T-helper 2 cell (primary cell): Measurements from ENCODE around the gene PKMYT1.
"Not testable (repeated sequence)": the region's sequence is repeated elsewhere in the genome, so short reads cannot be mapped to it uniquely, and the experiment has no call there.

ENCODE experiments used
- DNase-seq, 5 experiments: peaks; one replicate each; pipeline versions ENCODE4 v3.0.0 to v3.0.0-alpha.2; 2012 to 2022

PKMYT1 gene

DNA sequence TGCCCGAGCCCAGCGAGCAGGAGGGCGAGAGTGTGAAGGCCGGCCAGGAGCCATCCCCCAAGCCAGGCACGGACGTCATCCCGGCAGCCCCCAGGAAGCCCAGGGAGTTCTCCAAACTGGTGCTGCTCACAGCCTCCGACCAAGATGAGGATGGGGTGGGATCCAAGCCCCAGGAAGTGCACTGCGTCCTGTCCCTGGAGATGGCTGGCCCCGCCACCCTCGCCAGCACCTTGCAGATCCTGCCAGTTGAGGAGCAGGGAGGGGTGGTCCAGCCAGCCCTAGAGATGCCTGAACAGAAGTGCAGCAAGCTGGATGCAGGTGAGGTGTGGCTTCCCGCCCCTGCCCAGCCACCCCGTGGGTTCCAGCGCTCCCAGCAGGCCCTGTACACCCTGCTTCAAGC lies 50.6 kb downstream of the PKMYT1 start:
- no peak for DNase-seq

GRCh38 chr16:2928796-2929195 lies 51.5 kb downstream of the PKMYT1 start:
- DNase-seq, result no peak

- DNase-seq, result not testable (repeated sequence)
Observed at GRCh38 chr16:2928151-2928550, 52.1 kb downstream of the PKMYT1 start.

DNA sequence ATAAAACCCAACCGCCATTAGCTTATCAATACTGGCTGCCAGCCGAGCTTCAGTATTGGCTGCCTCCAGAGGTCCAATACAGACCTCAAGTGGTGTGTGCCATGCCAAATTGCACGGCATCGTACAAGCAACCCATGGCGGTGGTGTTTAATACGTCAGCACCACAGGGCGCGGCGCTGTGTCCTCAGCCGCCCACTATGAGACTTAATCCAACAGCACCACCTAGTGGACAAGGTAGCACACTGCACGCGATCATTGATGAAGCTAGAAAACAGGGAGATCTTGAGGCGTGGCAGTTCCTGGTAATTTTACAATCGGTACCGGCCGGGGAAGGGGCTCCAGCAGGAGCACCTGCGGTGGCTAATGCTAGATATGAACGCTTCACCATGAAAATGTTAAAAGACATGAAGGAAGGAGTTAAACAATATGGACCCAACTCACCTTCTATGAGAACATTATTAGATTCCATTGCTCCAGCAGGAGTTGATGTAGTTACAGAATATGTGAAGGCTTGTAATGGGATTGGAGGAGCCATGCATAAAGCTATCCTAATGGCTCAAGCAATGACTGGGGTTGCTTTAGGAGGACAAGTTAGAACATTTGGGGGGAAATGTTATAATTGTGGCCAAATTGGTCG lies 53.1 kb downstream of the PKMYT1 start:
- peak; percentile 65 to 89 (median 81) for DNase-seq

DNA sequence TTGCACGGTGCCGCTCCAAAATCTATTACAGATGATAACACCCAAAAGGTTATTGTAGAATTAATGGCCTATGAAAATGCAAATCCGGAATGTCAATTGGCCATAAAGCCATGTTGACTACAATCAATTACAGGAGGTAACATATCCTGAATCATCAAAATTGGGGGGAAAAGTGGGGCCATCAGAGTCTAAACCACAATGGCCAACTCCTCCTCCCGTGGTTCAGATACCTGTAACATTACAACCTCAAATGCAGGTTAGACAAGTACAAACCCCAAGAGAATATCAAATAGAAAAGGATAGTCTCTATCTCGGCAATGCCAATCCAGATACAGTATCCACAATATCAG lies 53.6 kb downstream of the PKMYT1 start:
- no peak for DNase-seq

DNA sequence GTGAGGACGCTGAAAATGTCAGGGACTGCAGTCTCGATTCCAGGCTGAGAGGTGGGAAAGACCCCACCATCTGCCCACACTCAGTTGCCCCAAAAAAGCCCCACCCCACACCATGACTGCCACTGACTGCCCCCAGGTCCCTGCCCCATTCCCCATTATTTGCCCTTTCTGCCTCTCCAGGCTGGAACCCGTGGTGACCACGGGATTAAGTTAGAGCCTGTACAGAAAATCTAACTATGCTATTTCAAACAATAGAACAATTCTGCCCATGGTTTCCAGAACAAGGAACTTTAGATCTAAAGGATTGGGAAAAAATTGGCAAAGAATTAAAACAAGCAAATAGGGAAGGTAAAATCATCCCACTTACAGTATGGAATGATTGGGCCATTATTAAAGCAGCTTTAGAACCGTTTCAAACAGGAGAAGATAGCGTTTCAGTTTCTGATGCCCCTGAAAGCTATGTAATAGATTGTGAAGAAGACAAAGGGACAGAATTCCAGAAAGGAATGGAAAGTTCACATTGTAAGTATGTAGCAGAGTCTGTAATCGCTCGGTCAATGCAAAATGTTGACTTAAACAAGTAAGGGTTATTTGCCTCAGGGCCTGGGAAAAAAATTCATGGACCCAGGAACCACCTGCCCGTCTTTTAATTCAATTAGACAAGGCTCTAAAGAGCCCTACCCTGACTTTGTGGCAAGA lies 54.1 kb downstream of the PKMYT1 start:
- no peak for DNase-seq

DNA sequence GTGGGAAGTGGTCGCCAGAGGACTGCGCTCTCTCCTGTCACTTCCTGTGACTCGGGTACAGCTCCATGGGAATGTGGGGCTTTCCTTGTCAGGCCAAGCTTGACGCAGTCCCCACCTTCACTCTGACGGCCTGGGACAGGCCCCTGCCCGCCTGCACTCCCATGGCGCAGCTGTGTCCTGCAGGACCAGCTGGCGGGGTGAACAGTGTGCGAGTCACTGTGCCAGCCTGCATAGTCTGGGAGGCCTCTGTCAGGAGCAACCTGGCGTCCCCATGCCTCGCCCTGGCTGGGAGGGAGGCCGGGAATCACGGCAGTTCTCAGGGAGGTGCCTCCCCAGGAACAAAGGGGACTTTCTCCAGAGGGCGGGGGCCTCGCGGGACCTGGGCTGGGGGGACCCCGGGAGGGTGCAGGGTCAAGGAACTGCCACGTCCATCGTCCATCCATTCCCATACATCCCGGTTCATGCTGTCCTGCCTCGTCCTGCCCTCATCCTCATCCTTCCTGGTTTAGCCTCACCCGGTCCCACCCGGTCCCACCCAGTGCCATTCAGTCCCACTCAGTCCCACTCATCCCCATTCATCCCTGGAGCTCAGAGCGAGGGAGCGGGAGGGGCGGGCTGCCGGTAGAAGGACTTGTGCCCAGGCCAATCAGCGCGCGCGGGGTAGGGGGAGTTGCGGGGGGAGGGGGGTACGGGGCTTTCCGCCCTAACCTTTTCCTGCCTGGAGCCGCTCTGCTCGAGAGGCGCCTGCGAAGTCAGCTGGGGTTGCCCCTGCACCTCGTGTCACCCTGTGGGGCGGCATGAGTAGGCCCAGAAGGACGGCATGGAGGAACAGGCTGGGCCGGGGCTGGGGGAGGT lies 55.1 kb downstream of the PKMYT1 start:
- no peak for DNase-seq

GRCh38 chr16:2923481-2923880 lies 56.8 kb downstream of the PKMYT1 start:
- DNase-seq, result no peak
